HCT116 (cell line): ENCODE results near the gene PHF20. TPM values are rescaled to one million over a fixed set of nuclear protein-coding genes. Genes with fewer than 3 reads are reported as not detected.
"Not testable (repeated sequence)": the region's sequence is repeated elsewhere in the genome, so short reads cannot be mapped to it uniquely, and the experiment has no call there.

ENCODE experiments used
- ATAC-seq: fragments of 200-7000 bp; cut with Tn5 transposase; 2 replicates; pipeline ENCODE4 v1.9.1; 2020; ENCODE audit warnings: mild to moderate bottlenecking, moderate library complexity
- BruUV-seq: library from RNA; stranded (reverse); fragments of 400-500 nt; replicated peaks from 2 replicates; lab custom pipeline; 2021; lab: Mats Ljungman, UMichigan
- CTCF ChIA-PET: fragments of 300-600 bp; sonication (Branson Sonifier 250); formaldehyde crosslinking; loops from one replicate; lab custom pipeline; 2021; ENCODE audit warnings: antibody characterized with exemption; lab: Charles Lee
- POLR2A ChIA-PET: fragments of 300-600, 350-600 bp; sonication (Branson Sonifier 250); formaldehyde crosslinking; loops from one replicate; lab custom pipeline; 2021; ENCODE audit warnings: antibody characterized with exemption; lab: Charles Lee
- RAD21 ChIA-PET, 2 experiments: fragments of 300-600 bp; sonication (Branson Sonifier 250); formaldehyde crosslinking; loops; one replicate each; lab custom pipeline; 2023; ENCODE audit warnings: low total read pairs in 2 of 2; ENCODE audit not compliant: uncharacterized antibody in 2 of 2, unreplicated experiment in 2 of 2, low non-redundant PET in 1 of 2; lab: Charles Lee
- DNase-seq: peaks from one replicate; pipeline ENCODE4 v3.0.0-alpha.2; 2010; ENCODE audit warnings: low read depth, low spot score
- H2AFZ ChIP-seq: fragments of 200-600 bp; shearing (Covaris generic), sonication (generic); 2 replicates; pipeline ENCODE4 v1.6.1; 2017; ENCODE audit warnings: low read depth, mixed run types, mixed read lengths, antibody characterized with exemption, low read length; ENCODE audit not compliant: poor library complexity, severe bottlenecking
- H3K27ac ChIP-seq: 2 replicates; pipeline ENCODE4 v1.5.1; 2012; ENCODE audit warnings: low read depth, low read length
- H3K27me3 ChIP-seq: fragments of 200-600 bp; sonication (generic); 2 replicates; pipeline ENCODE4 v1.6.1; 2016; ENCODE audit warnings: mixed run types, low read length, mixed read lengths; ENCODE audit not compliant: insufficient read depth
- H3K36me3 ChIP-seq, 2 experiments: fragments of 200-500 bp in 1 of 2; fragments of 200-600 bp in 1 of 2; sonication (Bioruptor generic) in 1 of 2; sonication (generic) in 1 of 2; 2 replicates each; pipeline versions ENCODE4 v1.5.1 to v1.6.1; 2014 to 2016; ENCODE audit warnings: low read length in 2 of 2, inconsistent platforms in 1 of 2, mixed read lengths in 1 of 2, mixed run types in 1 of 2; ENCODE audit not compliant: insufficient read depth in 2 of 2, control insufficient read depth in 1 of 2
- H3K4me1 ChIP-seq, 2 experiments: fragments of 200-600 bp in 1 of 2; sonication (generic) in 1 of 2; 2 replicates each; pipeline versions ENCODE4 v1.5.1 to v1.6.1; 2012 to 2017; ENCODE audit warnings: low read length in 2 of 2, inconsistent platforms in 1 of 2, mild to moderate bottlenecking in 1 of 2, mixed read lengths in 1 of 2, mixed run types in 1 of 2, moderate library complexity in 1 of 2; ENCODE audit not compliant: insufficient read depth in 2 of 2, control insufficient read depth in 1 of 2
- H3K4me2 ChIP-seq: fragments of 200-600 bp; sonication (generic); 2 replicates; pipeline ENCODE4 v1.6.1; 2017; ENCODE audit warnings: mixed run types, low read length, mixed read lengths
- H3K4me3 ChIP-seq, 2 experiments: fragments of 200-600 bp in 1 of 2; sonication (generic) in 1 of 2; replicated peaks in 1 of 2; 2 replicates each; pipeline ENCODE4 v1.5.1; 2011 to 2016; ENCODE audit warnings: low read length in 2 of 2, control low read depth in 1 of 2, low read depth in 1 of 2, mild to moderate bottlenecking in 1 of 2, mixed read lengths in 1 of 2, mixed run types in 1 of 2
- H3K79me2 ChIP-seq: fragments of 200-600 bp; sonication (generic); 2 replicates; pipeline ENCODE4 v1.6.1; 2017; ENCODE audit warnings: mild to moderate bottlenecking, mixed run types, low read length, moderate library complexity, mixed read lengths; ENCODE audit not compliant: insufficient read depth
- H3K9ac ChIP-seq: fragments of 200-600 bp; sonication (generic); 2 replicates; pipeline ENCODE4 v1.6.1; 2016; ENCODE audit warnings: low read length, mixed read lengths
- H3K9me2 ChIP-seq: fragments of 200-600 bp; sonication (generic), shearing (Covaris generic); 2 replicates; pipeline ENCODE4 v1.6.1; 2017; ENCODE audit warnings: mixed run types, mild to moderate bottlenecking, moderate library complexity; ENCODE audit not compliant: insufficient read depth
- H3K9me3 ChIP-seq, 2 experiments: fragments of 200-500 bp in 1 of 2; fragments of 200-600 bp in 1 of 2; sonication (Bioruptor generic) in 1 of 2; sonication (generic) in 1 of 2; 2 replicates each; pipeline ENCODE4 v1.6.1; 2014 to 2017; ENCODE audit warnings: low read length in 2 of 2, mixed read lengths in 2 of 2, inconsistent platforms in 1 of 2, low read depth in 1 of 2, mild to moderate bottlenecking in 1 of 2, mixed run types in 1 of 2, moderate library complexity in 1 of 2; ENCODE audit not compliant: control insufficient read depth in 1 of 2, insufficient read depth in 1 of 2
- H4K20me1 ChIP-seq: fragments of 200-600 bp; sonication (generic), shearing (Covaris generic); 2 replicates; pipeline ENCODE4 v1.6.1; 2017; ENCODE audit warnings: mixed run types, mild to moderate bottlenecking, moderate library complexity; ENCODE audit not compliant: insufficient read depth
- POLR2A ChIP-seq: IDR thresholded peaks from 2 replicates; pipeline ENCODE4 v1.7.0; 2011; ENCODE audit warnings: borderline replicate concordance; ENCODE audit not compliant: insufficient read depth, insufficient read length; ENCODE audit errors: extremely low read depth
- intact Hi-C: fragments of 100-400 bp; cut with micrococcal nuclease; formaldehyde crosslinking; loops from 2 replicates; pipeline ENCODE4 v1.10.0; 2022
- total RNA-seq: library from RNA; stranded (reverse); gene quantifications from one replicate; pipeline ENCODE4 v1.2.1, GENCODE V29; 2021; ENCODE audit not compliant: unreplicated experiment

The PHF20 gene
- total RNA-seq, 1 experiment from 2014 or later: 40.8 TPM

GRCh38 chr20:35950093-35950492 lies 178.3 kb downstream of the PHF20 start:
- CTCF ChIA-PET: no interaction called here
- BruUV-seq: no TSS peak
- H3K36me3 ChIP-seq: no peaks in the 10 kb centered on the region
- DNase-seq (no peak), ATAC-seq (no peak)
- RAD21 ChIA-PET: no interaction called here
- H3K9me3 ChIP-seq: no peaks in the 10 kb centered on the region
- no peak overlapping the region for H3K9ac ChIP-seq
- intact Hi-C loops: loop anchor here (10.0 kb wide), 1 partner anchor 205 kb away; the partner anchor contains the start of gene RBM39
- POLR2A ChIA-PET: no interaction called here
- H3K27me3 ChIP-seq: no peaks in the 10 kb centered on the region
- H3K27ac ChIP-seq: no peak overlapping the region
- H2AFZ ChIP-seq: no peak overlapping the region
- no peak for TF ChIP-seq POLR2A
- no peaks in the 10 kb centered on the region for H3K9me2 ChIP-seq
- peaks cover 18% of the 10 kb centered on the region for H3K79me2 ChIP-seq
- peaks cover 6 to 15% of the 10 kb centered on the region in 2 experiments; a peak in 3 of 4 replicates for H3K4me1 ChIP-seq
- H3K4me3 ChIP-seq: no peak overlapping the region
- H4K20me1 ChIP-seq: no peaks in the 10 kb centered on the region
- H3K4me2 ChIP-seq: no peak overlapping the region

GRCh38 chr20:35952080-35952479 lies 180.3 kb downstream of the PHF20 start:
- Histone ChIP-seq H3K4me2 (peak overlapping the region; percentile 85), H3K4me1 (peaks cover 6 to 29% of the 10 kb centered on the region in 2 experiments; a peak in 3 of 4 replicates), H3K27ac (peak overlapping the region; percentile 99; the same call in 1 of the 2 replicates), H3K79me2 (peaks cover 18% of the 10 kb centered on the region)
- H3K27me3 ChIP-seq, H3K9ac ChIP-seq, H3K9me3 ChIP-seq, H3K36me3 ChIP-seq, H3K9me2 ChIP-seq, H2AFZ ChIP-seq, ATAC-seq, RAD21 ChIA-PET, DNase-seq, H3K4me3 ChIP-seq, BruUV-seq, H4K20me1 ChIP-seq: not testable (repeated sequence)
- intact Hi-C loops: loop anchor here (10.0 kb wide), 1 partner anchor 207 kb away; the partner anchor contains the start of gene RBM39
- ChIA-PET CTCF (interaction anchor here (4.8 kb wide), 2 partner anchors 40 to 186 kb away, joined by 52 read pairs; no protein-coding TSS in a partner anchor), POLR2A (interaction anchor here (3.2 kb wide), 1 partner anchor 210 kb away, joined by 23 read pairs; the partner anchor contains the start of gene RBM39)
